HTERT RPE-1 (cell line): ENCODE results near the gene ARFRP1.

Experiments used
- in situ Hi-C: fragments of 300-500 bp; cut with MboI; formaldehyde crosslinking; loops from 4 replicates; pipeline ENCODE4 v1.14.3; 2020; ENCODE audit warnings: low sequenced_read_pairs

Gene ARFRP1

DNA sequence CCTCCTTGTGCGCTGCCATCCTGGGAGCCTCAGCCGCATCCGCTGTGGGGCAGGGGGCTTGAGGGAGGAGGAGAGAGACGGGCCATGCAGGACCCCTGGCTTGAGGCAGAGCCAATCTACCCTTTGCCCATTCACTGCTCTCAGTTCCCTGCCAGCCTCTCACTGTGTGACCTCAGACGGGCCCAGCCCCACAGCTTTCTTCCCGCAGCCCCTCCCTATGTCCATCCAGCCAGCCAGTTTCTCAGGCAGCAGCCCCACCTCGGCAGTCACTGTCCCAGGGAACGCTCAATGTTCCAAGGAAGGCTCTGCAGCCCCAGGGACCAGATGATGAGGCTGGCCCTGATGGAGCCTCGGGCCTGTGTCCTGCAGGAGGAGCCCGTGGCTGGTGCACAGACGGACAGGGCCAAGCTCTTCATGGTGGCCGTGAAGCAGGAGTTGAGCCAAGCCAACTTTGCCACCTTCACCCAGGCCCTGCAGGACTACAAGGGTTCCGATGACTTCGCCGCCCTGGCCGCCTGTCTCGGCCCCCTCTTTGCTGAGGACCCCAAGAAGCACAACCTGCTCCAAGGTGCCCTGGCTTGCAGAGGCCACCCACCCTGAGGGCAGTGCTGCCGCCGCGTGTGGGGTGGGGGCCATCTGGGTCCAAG, 15.2 kb downstream of the ARFRP1 start:
- in situ Hi-C loops, result no loop called here

GRCh38 chr20:63691711-63692435, 15.9 kb downstream of the ARFRP1 start:
- in situ Hi-C loops, result no loop called here

DNA sequence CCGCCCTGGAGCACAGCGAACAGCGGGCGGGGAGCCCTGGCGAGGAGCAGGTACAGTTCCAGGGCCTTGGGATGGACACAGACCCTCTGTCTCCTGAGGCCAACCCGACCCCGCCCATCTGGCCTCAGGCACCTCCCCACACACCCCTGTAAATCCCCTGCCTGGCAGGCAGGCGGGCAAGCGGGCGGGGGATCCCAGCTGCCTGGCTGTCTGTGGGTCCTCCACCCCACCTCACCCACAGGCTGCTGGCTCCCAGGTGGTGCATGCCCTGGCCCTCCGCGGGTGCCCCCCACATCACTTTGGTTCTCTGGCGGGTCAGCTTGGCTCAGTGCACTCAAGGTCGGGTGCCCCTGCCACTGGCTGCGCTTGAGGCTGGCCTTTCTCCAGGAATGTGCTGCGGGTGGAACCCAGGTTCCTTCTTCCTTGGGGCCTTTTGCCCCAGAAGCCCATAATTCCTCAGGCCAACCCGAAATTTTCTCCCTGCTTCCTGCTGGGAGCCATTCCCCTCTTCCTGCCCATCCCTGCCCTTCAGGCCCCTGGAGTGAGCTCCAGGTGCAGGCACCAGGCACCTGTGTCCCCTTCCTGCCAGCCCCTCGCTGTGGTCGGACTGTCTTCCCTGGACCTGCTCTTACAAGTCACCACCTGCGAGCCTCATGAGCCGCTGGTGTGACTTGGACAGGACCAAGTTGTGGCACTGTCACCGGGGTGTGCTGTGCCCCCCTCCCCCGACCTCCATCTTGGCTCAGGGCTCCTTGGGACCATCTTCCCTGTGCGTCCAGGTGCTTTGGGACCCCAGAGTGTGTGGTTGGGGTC, 16.7 kb downstream of the ARFRP1 start:
- in situ Hi-C loops, result no loop called here

DNA sequence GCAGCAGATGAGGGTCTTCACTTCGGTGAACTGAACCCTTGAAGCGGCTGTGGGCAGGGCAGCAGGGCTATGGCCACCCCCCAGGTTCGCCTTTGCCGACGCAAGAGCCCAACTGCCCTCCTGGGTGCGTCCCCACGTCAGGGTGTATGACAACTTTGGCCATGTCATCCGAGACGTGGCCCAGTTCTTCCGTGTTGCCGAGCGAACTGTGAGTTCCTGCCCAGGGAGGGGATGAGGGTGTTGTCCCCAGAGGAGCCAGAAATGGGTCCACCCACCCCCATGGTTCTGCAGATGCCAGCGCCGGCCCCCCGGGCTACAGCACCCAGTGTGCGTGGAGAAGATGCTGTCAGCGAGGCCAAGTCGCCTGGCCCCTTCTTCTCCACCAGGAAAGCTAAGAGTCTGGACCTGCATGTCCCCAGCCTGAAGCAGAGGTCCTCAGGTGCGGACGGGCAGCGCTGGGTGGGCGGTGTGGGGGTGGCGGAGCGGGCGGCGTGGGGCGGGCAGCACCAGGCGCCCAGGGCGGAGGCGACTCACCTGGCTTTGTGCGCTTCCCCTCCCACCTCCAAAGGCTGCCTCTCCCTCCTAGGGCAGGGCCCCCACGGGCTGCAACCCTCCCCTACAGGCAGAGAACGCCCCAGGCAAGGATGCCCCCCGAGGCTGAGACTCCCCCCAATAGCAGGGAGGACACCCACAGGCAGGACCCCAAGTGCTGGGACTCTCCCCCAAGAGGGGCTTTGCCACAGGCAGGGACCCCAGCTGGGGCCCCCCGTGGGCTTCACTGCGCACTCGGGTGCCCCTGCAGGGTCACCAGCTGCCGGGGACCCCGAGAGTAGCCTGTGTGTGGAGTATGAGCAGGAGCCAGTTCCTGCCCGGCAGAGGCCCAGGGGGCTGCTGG, 17.5 kb downstream of the ARFRP1 start:
- in situ Hi-C loops, result no loop called here

DNA sequence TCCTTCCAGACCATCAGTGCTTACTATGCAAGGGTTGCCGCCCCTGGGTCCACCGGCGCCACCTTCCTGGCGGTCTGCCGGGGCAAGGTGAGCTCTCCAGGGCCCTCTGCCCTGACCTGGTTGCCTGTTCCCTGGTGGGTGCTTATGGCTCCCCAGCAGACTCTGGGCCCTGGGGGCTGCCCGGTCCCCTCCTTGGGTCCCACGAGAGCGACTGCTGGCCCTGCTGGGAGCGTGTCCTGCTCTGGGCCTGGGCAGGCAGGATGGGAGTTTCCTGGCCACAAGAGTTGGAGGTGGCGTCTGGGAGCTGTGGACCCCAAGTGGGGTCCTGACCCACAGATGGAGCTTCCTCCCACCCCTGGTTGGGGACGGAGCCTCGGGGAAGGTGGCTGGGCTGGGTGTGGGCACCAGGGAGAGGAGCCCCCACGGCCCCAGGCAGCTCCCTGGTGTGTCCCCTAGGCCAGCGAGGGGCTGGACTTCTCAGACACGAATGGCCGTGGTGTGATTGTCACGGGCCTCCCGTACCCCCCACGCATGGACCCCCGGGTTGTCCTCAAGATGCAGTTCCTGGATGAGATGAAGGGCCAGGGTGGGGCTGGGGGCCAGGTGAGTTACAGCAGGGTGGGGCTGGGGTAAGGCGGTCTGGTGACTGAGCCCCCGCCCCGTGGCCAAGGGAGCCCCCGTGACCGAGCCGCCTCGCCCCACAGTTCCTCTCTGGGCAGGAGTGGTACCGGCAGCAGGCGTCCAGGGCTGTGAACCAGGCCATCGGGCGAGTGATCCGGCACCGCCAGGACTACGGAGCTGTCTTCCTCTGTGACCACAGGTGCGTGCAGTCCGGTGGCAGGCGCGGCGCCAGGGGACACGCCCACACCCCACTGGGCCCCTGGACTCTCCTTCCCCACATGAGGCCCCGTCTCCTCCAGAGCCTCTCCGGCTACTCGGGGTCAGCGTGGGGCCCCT, 18.5 kb downstream of the ARFRP1 start:
- in situ Hi-C loops, result no loop called here

DNA sequence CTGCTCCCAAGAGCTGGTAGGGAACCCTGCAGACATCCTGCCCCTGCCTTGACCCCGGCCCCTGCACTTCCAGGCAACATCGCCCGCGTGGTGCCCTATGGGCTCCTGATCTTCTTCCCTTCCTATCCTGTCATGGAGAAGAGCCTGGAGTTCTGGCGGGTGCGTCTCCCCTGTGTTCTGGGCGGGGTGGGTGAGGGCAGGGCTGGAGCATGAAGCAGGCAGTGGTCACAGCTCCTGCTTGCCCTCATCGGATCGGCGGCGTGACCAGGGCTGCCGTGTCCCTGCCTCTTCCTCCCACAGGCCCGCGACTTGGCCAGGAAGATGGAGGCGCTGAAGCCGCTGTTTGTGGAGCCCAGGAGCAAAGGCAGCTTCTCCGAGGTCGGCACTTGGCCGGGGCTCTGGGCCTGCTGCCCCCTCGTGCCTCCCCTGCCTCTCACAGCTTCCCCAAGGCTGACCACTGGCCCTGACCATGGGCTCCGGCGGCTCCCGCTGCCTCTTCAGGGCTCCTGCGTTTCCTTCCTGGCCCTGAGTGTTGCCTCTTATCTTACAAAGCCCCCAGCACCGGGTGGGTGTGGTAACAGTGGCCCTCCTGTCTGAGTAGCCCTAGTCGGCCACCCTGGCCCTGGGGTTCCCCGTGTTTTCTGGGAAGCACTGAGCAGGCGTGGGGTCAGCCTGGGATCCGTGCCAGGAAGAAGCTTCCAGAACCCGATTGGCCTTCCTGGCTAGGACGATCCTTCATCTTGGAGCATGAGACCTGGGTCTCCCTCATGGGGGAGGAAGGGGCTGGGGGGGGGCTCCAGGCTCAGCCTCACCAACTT, 19.3 kb downstream of the ARFRP1 start:
- in situ Hi-C loops, result no loop called here

GRCh38 chr20:63687419-63688178, 20.2 kb downstream of the ARFRP1 start:
- in situ Hi-C loops, result no loop called here

DNA sequence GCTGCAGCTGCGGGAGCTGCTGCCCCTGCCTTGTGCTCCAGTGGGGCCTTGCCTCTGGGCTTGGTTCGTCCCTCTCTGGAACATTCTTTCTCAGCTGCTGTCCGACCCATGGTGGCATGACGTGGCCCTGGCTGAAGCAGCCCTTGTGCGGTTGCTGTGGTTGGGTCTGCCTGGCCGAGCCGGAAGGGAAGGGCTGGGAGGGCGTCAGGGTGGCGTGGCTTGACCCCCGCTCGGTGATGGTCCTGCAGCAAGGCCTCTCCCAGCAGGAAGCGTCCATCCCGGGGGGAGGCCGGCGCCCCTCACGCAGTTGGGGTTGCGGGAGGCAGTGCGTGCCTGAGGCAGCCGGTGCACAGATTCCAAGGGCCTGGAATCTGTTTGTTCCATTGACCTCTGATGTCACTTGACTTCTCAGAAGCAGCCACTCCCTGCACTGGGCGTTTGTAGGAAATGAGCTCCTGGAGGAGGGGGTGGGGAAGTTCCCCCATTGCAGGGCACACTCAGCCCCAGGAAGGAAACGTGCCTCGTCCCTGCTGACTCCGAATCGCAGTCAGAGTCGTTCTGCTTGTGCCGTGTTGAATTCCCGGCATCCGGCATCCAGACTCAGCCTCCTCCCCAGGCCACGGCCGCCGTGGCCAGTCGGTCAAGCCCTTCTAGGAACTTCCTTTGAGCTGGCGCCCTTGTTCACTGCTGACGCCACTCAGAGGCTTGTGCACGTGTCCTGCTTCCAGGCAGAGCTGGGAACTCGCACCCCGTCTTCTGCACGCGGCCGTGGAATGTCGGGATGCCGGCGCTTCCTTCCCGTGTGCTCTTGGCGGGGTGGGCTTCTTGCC, 21.1 kb downstream of the ARFRP1 start:
- in situ Hi-C loops, result no loop called here

- in situ Hi-C loops, result no loop called here
Measured at GRCh38 chr20:63686094-63686491, 21.7 kb downstream of the ARFRP1 start.

DNA sequence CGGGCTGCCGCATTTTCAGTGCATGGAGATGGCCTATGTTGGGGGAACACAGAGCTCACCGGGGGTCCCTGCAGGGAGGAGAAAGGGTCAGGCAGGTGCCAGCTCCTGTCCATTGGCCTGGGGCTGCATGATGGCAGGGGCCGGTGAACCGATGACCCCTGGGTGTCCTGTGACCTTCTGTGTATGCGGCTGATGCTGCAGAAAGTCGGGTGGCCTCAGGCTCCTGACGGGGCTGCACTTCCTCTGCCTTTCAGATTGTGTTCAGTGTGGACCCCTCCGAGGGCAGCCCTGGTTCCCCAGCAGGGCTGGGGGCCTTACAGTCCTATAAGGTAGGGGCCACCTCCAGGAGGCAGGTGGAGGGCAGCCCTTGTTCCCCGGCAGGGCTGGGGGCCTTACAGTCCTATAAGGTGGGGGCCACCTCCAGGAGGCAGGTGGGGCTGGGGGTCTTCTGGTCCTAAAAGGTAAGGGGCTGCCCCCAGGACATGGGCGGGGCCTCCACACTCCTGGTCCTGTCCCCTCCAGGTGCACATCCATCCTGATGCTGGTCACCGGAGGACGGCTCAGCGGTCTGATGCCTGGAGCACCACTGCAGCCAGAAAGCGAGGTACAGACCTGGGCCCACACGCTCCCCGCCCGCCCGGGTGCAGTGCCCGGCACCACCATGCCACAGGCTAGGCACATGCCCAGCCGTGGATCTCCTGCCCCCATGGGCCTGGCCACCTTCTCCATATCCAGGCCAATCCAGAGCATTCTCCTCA, 22.3 kb downstream of the ARFRP1 start:
- in situ Hi-C loops, result no loop called here

DNA sequence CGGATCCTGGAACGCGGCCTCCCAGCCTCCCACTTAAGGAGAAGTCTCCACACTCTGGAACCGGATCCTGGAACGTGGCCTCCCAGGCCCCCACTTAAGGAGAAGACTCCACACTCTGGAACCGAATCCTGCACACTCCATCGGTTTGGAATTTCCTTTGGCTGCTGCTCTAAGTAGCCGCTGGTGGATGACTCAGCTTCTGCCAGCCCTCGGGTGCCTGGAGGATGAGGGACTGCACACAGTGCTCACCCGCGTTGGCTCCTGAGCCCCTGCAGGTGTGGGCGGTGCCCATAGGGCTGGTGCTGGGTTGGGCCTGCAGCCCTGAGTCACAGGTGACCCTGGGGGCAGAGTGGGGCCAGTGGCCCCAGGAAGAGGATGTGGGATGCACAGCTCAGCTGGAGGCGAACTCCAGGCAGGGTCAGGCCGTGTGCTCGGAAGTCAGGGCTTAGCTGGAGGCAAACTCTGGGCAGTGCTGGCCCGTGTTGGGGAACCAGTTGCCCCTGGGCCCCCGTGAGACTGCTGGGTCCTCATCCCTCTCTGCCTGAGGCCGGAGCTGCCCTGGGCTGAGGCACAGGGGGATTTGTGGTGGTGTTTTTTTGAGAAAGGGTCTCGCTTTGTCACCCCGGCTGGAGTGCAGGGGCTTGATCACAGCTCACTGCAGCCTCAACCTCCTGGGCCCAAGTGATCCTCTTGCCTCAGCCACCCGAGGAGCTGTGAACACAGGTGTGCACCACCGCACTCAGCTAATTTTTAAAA, 25.2 kb downstream of the ARFRP1 start:
- in situ Hi-C loops, result no loop called here

DNA sequence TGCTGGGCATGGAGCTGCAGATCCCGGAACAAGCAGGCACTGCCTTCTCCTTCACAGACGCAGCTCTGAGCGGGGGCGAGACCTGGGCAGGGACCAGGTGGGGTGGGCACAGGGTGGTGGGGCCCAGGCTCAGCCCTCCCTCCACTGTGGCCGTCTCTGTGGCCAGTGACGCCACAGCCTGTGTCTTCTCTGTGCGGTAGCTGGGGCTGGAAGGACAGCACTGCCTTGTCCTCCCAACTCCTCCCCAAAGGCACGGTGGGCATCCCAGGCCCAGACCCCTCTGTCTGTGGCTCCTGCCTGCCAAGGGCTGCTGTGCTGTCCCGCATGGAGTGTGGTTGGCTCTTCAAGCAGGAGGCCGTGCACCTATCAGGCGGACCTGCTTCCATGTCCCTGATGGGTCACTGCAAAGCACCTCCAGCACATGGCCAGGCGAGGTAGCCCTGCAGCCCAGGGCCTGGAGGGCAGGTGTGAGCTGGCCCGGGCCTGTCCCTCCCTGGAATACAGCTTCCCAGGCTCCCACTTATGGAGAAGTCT, 26.1 kb downstream of the ARFRP1 start:
- in situ Hi-C loops, result no loop called here

DNA sequence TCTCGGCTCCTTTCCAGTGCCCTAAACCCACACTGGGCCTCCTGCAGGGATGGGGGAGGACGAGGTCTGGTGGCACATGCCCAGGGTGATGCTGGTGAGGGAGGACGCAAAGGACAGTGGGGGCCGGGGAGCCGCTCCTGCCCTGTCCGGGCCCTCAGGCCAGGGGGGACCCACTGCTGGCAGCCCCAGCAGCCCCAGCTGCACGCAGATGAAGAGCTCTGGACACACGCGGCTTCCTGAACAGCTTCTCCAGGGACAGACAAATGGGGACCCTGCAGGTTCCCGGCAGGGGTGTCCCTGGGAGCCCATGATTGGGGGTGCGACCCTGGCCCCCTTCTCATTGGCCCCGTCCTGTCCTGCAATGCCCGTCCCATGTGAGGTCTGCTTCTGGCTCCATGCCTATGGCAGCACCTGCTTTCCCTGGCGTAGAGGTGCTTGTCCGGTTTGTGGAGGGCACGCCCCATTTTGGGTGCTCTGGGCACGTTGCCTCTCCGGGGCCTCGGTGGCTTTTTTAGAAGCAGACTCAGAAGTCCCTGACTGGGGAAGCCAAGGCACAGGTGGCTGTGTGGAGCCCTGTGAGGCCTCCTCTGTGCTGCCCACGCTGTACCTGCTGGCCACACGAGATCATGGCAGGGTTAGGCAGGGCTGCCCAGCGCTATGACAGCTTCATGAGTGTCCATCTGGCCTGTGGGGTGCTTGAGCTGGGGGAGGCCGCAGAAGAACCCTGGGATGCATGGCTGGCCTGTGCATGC, 26.7 kb downstream of the ARFRP1 start:
- in situ Hi-C loops, result no loop called here

DNA sequence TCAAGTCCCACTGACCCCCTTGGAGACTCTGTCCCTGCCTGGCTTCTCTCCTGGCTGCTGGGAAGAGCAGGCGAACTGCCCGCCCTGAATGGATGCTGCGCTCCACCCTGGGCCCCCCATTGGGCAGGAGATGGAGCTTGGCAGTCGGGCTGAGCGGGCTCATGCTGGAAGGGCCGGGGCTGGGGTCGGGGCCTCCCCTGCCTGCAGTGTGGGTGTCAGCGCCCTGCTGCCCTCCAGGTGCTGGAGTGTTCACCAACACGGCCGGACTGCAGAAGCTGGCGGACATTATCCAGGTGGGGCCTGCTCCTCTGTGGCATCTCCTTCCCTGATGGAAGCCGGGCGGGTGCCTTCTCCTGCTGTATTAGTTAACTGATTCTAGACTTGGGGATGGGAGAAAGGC, 27.3 kb downstream of the ARFRP1 start:
- in situ Hi-C loops, result no loop called here

DNA sequence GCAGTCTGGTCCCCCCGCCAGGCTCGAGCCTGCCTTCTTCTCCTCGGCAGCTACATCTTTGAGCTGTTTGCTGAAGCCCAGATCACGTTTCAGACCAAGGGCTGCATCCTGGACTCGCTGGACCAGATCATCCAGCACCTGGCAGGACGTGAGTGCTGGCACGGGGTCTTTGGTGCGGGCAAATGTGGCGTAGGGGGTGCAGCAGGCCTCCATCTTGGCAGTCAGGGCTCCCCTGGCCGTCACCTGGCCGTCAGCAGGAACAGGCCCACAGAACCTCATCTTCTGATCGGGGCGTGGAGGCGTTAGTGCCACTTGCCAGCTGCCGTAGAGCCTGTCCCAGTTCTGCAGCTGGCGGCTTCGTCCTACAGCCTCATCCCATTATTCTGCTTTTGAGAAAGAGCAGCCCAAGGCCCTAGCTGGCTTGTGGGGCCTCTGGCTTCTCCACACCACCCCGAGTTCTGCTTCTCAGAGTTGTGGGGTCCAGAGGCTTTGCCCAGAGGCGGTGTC, 27.9 kb downstream of the ARFRP1 start:
- in situ Hi-C loops, result no loop called here
